PC-9 (cell line): Measurements from ENCODE around the gene RMND5A. TPM values are rescaled to one million over a fixed set of nuclear protein-coding genes. Genes with fewer than 3 reads are reported as not detected.

Source experiments
- BruUV-seq: library from RNA; stranded (reverse); fragments of 400-500 nt; replicated peaks from 2 replicates; lab custom pipeline; 2021; lab: Mats Ljungman, UMichigan
- CTCF ChIA-PET: fragments of 300-600 bp; sonication (Branson Sonifier 250); formaldehyde crosslinking; loops from one replicate; lab custom pipeline; 2022; ENCODE audit warnings: antibody characterized with exemption; lab: Charles Lee
- POLR2A ChIA-PET: fragments of 300-600 bp; sonication (Branson Sonifier 250); formaldehyde crosslinking; loops from one replicate; lab custom pipeline; 2022; ENCODE audit warnings: antibody characterized with exemption; ENCODE audit not compliant: unreplicated experiment; lab: Charles Lee
- DNase-seq, 2 experiments: peaks; one replicate each; pipeline versions ENCODE4 v3.0.0 to v3.0.0-alpha.2; 2015 to 2022; ENCODE audit warnings: mixed read lengths in 1 of 2
- H2AFZ ChIP-seq: fragments of 200-600 bp; sonication (generic); 2 replicates; pipeline ENCODE4 v1.8.1; 2017; ENCODE audit warnings: antibody characterized with exemption
- H3F3A ChIP-seq: fragments of 200-600 bp; sonication (generic); 2 replicates; pipeline ENCODE4 v1.8.1; 2017; ENCODE audit warnings: antibody characterized with exemption, mild to moderate bottlenecking, low read depth; ENCODE audit not compliant: insufficient read depth
- H3K27ac ChIP-seq: fragments of 200-600 bp; sonication (generic); 2 replicates; pipeline ENCODE4 v1.6.1; 2016; ENCODE audit warnings: mixed run types
- H3K27me3 ChIP-seq: fragments of 200-600 bp; sonication (generic); 2 replicates; pipeline ENCODE4 v1.6.1; 2016; ENCODE audit warnings: low read depth, mixed run types; ENCODE audit not compliant: insufficient read depth
- H3K36me3 ChIP-seq: fragments of 200-600 bp; sonication (generic); 2 replicates; pipeline ENCODE4 v1.6.1; 2016; ENCODE audit warnings: low read depth, mixed run types
- H3K4me1 ChIP-seq: fragments of 200-600 bp; sonication (generic); replicated peaks from 2 replicates; pipeline ENCODE4 v1.6.1; 2016; ENCODE audit warnings: mixed run types; ENCODE audit not compliant: insufficient read depth
- H3K4me2 ChIP-seq: fragments of 200-600 bp; sonication (generic); 2 replicates; pipeline ENCODE4 v1.6.1; 2017; ENCODE audit warnings: mixed run types
- H3K4me3 ChIP-seq: fragments of 200-600 bp; sonication (generic); 2 replicates; pipeline ENCODE4 v1.6.1; 2016; ENCODE audit warnings: mixed run types
- H3K79me2 ChIP-seq: fragments of 200-600 bp; sonication (generic); 2 replicates; pipeline ENCODE4 v1.6.1; 2017; ENCODE audit warnings: low read depth, mixed run types
- H3K9me2 ChIP-seq: fragments of 200-600 bp; sonication (generic); 2 replicates; pipeline ENCODE4 v1.8.1; 2017; ENCODE audit warnings: mild to moderate bottlenecking; ENCODE audit not compliant: insufficient read depth
- H3K9me3 ChIP-seq: fragments of 200-600 bp; sonication (generic); 2 replicates; pipeline ENCODE4 v1.8.1; 2016; ENCODE audit warnings: low read depth; ENCODE audit not compliant: insufficient read depth
- H4K20me1 ChIP-seq: fragments of 200-600 bp; sonication (generic); 2 replicates; pipeline ENCODE4 v1.8.1; 2017; ENCODE audit not compliant: insufficient read depth
- EZH2 ChIP-seq: fragments of 200-600 bp; sonication (generic); IDR thresholded peaks from 2 replicates; pipeline ENCODE4 v1.8.0; 2017; ENCODE audit warnings: antibody characterized with exemption, low read depth
- intact Hi-C: fragments of 100-400 bp; cut with micrococcal nuclease; formaldehyde crosslinking; loops from one replicate; pipeline ENCODE4 v1.10.0; 2022; ENCODE audit not compliant: unreplicated experiment
- total RNA-seq: library from RNA; stranded (reverse); gene quantifications from 2 replicates; pipeline ENCODE4 v1.2.3, GENCODE V29; 2021
- TF ChIP-seq, protein P1 (sequence below): fragments of 200-600 bp; sonication (generic); conservative IDR thresholded peaks from 2 replicates; pipeline ENCODE4 v1.6.1; 2017; ENCODE audit warnings: mixed run types, antibody characterized with exemption, mild to moderate bottlenecking, moderate library complexity

RMND5A gene
- total RNA-seq, 1 experiment from 2014 or later: 39.3 TPM

GRCh38 chr2:86695053-86695691 is 24.9 kb upstream of the RMND5A start:
- no peaks in the 10 kb centered on the region for H3K79me2 ChIP-seq
- H2AFZ ChIP-seq: no peak overlapping the region
- peaks cover 8% of the 10 kb centered on the region; the same call in 1 of the 2 replicates for H3K36me3 ChIP-seq
- peak overlapping the region; percentile 6; the same call in 1 of the 2 replicates for H3K4me3 ChIP-seq
- intact Hi-C loops: no loop called here
- no peaks in the 10 kb centered on the region for H4K20me1 ChIP-seq
- BruUV-seq: no TSS peak
- H3F3A ChIP-seq: peaks cover 28% of the 10 kb centered on the region
- DNase-seq: peak; percentile 62 to 85
- peak overlapping the region; percentile 92 for H3K27ac ChIP-seq
- ChIA-PET CTCF (no interaction called here), POLR2A (interaction anchor here (0.7 kb wide), 1 partner anchor 72 kb away, joined by 3 read pairs; no protein-coding TSS in a partner anchor)
- peaks cover 48% of the 10 kb centered on the region for H3K9me3 ChIP-seq
- TF ChIP-seq, protein P1, sequence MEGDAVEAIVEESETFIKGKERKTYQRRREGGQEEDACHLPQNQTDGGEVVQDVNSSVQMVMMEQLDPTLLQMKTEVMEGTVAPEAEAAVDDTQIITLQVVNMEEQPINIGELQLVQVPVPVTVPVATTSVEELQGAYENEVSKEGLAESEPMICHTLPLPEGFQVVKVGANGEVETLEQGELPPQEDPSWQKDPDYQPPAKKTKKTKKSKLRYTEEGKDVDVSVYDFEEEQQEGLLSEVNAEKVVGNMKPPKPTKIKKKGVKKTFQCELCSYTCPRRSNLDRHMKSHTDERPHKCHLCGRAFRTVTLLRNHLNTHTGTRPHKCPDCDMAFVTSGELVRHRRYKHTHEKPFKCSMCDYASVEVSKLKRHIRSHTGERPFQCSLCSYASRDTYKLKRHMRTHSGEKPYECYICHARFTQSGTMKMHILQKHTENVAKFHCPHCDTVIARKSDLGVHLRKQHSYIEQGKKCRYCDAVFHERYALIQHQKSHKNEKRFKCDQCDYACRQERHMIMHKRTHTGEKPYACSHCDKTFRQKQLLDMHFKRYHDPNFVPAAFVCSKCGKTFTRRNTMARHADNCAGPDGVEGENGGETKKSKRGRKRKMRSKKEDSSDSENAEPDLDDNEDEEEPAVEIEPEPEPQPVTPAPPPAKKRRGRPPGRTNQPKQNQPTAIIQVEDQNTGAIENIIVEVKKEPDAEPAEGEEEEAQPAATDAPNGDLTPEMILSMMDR: no peak
- no peak for TF ChIP-seq EZH2
- H3K27me3 ChIP-seq: no peaks in the 10 kb centered on the region
- H3K9me2 ChIP-seq: peaks cover 7% of the 10 kb centered on the region; the same call in 1 of the 2 replicates
- H3K4me2 ChIP-seq: peak overlapping the region; percentile 12; the same call in 1 of the 2 replicates
- H3K4me1 ChIP-seq: no peaks in the 10 kb centered on the region; the same call in 1 of the 2 replicates

GRCh38 chr2:86697551-86698104 is 22.5 kb upstream of the RMND5A start:
- BruUV-seq: no TSS peak
- peaks cover 7% of the 10 kb centered on the region; the same call in 1 of the 2 replicates for H3K9me2 ChIP-seq
- ChIA-PET POLR2A (no interaction called here), CTCF (no interaction called here)
- peaks cover 8% of the 10 kb centered on the region; the same call in 1 of the 2 replicates for H3K36me3 ChIP-seq
- H3K27ac ChIP-seq: no peak overlapping the region
- no peak overlapping the region for H3K4me2 ChIP-seq
- no peak overlapping the region for H3K4me3 ChIP-seq
- DNase-seq: no peak
- H3K79me2 ChIP-seq: no peaks in the 10 kb centered on the region
- peaks cover 41% of the 10 kb centered on the region for H3K9me3 ChIP-seq
- H3K4me1 ChIP-seq: peaks cover 1% of the 10 kb centered on the region; the same call in 1 of the 2 replicates
- no peak overlapping the region for H2AFZ ChIP-seq
- intact Hi-C loops: no loop called here
- no peaks in the 10 kb centered on the region for H3K27me3 ChIP-seq
- H3F3A ChIP-seq: peaks cover 28% of the 10 kb centered on the region
- TF ChIP-seq, protein P1: no peak
- no peak for TF ChIP-seq EZH2
- H4K20me1 ChIP-seq: no peaks in the 10 kb centered on the region

DNA sequence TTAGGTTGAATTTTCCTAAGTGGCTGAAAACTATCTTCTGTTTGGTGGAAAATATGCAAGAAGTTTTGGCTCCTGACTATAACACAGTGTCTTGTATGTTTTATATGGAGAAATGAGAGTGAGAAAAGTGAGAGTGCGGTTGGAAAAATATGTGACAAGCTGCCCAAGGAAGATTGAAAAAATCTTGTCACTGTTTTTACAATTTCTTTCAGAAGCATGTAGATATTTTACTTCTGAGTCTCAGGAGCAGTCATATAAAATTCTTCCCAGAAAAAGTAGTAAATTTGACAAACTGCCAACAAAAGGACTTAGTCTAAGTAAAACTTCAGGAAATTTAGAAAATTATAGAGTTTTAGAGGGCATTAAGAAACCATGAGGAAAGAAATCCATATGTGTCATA is 19.4 kb upstream of the RMND5A start:
- intact Hi-C loops: loop anchor here (5.0 to 10.0 kb wide), 2 partner anchors 78 to 506 kb away; partner anchors contain the start of genes IMMT, MRPL35 and RNF103
- TF ChIP-seq, protein P1: no peak
- TF ChIP-seq EZH2: no peak

More for the DNA sequence above, 19.4 kb upstream of the RMND5A start:
- no peak overlapping the region for H3K4me3 ChIP-seq
- peaks cover 4% of the 10 kb centered on the region; the same call in 1 of the 2 replicates for H3K36me3 ChIP-seq
- H2AFZ ChIP-seq: no peak overlapping the region
- DNase-seq: no peak
- peaks cover 35% of the 10 kb centered on the region for H3F3A ChIP-seq
- H4K20me1 ChIP-seq: no peaks in the 10 kb centered on the region
- peaks cover 32% of the 10 kb centered on the region for H3K4me1 ChIP-seq
- ChIA-PET POLR2A (no interaction called here), CTCF (no interaction called here)
- H3K27ac ChIP-seq: no peak overlapping the region
- H3K4me2 ChIP-seq: no peak overlapping the region
- H3K27me3 ChIP-seq: no peaks in the 10 kb centered on the region
- no peaks in the 10 kb centered on the region for H3K79me2 ChIP-seq
- peaks cover 23% of the 10 kb centered on the region for H3K9me3 ChIP-seq
- peaks cover 3% of the 10 kb centered on the region; the same call in 1 of the 2 replicates for H3K9me2 ChIP-seq
- BruUV-seq: no TSS peak
